HG03025 (cell line): Measurements from ENCODE around the gene KLHL40.

Experiments
- ATAC-seq: cut with Tn5 transposase; IDR thresholded peaks from one replicate; pipeline ENCODE4 v1.9.1; 2021; ENCODE audit warnings: mild to moderate bottlenecking, moderate library complexity; ENCODE audit not compliant: unreplicated experiment, low FRiP score

The KLHL40 gene, protein sequence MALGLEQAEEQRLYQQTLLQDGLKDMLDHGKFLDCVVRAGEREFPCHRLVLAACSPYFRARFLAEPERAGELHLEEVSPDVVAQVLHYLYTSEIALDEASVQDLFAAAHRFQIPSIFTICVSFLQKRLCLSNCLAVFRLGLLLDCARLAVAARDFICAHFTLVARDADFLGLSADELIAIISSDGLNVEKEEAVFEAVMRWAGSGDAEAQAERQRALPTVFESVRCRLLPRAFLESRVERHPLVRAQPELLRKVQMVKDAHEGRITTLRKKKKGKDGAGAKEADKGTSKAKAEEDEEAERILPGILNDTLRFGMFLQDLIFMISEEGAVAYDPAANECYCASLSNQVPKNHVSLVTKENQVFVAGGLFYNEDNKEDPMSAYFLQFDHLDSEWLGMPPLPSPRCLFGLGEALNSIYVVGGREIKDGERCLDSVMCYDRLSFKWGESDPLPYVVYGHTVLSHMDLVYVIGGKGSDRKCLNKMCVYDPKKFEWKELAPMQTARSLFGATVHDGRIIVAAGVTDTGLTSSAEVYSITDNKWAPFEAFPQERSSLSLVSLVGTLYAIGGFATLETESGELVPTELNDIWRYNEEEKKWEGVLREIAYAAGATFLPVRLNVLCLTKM

DNA sequence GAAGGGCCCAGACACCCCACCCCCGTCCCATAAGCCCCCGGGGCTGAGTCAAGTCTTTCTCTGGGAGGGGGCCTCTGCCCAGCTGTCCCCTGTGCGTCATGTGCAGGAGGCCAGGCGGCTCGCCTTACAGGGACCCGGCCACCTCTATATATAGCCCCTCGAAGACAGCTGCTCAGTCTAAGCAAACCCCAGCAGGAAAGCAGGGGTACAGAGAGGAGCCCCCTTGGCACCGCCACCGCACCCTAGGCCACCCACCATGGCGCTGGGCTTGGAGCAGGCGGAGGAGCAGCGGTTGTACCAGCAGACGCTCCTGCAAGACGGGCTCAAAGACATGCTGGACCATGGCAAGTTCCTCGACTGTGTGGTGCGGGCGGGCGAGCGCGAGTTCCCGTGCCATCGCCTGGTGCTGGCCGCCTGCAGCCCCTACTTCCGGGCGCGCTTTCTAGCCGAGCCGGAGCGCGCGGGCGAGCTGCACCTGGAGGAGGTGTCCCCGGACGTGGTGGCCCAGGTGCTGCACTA is at the start of gene KLHL40:
KLHL40 (plus strand) TSS at position 175 of the 519 bp plus-strand sequence; CDS start at position 257, 82 bp downstream.
- no peak for ATAC-seq

DNA sequence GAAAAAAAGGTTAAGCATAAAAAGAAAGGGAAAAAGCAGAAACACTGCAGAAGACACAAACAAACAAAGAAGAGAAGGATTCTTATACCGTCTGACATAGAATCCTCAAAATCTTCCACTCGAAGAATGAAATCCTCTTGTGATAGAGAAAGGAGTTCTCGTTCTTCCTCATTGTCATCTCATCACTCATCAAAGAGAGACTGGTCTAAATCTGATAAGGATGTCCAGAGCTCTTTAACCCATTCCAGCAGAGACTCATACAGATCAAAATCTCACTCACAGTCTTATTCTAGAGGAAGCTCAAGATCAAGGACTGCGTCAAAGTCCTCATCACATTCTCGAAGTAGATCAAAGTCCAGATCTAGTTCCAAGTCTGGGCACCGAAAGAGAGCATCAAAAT is 48.3 kb upstream of the KLHL40 start:
- no peak for ATAC-seq

DNA sequence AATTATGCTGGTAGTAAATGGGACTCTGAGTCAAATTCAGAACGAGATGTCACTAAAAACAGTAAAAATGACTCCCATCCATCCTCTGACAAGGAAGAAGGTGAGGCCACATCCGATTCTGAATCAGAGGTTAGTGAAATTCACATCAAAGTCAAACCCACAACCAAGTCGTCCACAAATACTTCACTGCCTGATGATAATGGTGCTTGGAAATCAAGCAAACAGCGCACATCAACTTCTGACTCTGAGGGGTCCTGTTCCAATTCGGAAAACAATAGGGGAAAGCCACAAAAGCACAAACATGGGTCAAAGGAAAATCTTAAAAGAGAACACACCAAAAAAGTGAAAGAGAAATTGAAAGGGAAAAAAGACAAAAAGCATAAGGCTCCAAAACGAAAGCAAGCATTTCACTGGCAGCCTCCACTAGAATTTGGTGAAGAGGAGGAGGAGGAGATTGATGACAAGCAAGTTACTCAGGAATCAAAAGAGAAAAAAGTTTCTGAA is 46.9 kb upstream of the KLHL40 start:
- ATAC-seq, result no peak

DNA sequence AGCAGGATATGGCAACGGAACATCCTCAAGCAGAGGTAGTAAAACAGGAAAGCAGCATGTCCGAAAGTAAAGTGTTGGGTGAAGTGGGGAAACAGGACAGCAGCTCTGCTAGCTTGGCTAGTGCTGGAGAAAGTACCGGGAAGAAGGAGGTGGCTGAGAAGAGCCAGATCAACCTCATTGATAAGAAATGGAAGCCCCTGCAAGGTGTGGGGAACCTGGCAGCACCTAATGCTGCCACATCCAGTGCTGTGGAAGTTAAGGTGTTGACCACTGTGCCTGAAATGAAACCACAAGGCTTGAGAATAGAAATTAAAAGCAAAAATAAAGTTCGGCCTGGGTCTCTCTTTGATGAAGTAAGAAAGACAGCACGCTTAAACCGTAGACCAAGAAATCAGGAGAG is 46.1 kb upstream of the KLHL40 start:
- no peak for ATAC-seq

DNA sequence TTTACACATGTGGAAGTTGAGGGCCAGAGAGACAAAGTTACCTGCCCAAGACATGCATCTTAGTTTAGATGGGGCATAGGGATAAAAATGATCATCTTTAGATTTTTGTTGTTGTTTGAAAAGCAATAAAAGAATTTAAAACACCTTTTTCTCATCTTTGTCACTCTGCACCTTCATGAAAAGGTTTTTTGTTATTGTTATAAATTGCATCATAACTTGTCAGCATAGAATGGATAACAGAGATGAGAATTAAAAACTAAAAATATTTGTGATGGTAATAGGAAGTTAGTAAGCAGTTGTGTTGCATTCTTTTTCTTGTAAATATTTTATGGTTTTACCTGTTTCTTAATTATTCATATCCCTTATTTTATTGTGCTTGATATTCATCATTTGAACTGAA is 45.2 kb upstream of the KLHL40 start:
- ATAC-seq, result no peak

DNA sequence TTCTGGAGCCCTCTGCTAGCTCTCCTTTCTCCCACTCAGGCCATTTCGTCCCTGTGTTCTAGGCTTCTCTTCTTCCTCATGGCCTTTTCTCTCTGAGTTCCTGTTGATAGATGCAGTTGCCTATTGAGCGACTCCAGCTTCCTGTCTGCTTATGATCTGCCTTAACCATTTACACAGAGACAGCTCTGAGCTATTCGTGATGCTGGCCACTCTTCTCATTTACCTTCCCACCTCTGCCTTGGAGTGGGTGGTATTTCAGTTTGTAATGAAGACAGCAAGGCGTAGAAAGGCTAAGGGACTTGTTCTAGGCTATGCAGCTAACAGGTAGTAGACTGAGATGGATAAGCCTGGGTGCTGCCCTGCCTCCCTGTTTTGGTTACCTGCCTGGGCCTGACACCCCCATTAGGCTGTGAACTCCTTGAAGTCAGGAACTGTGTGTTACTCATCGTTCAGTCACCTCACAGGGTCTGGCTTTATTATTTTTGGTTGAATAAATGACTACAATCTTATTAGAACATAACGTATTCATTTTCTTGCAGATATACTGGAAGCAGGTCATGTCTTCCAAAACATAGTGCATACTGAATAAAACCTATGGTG is 44.5 kb upstream of the KLHL40 start:
- ATAC-seq, result no peak

DNA sequence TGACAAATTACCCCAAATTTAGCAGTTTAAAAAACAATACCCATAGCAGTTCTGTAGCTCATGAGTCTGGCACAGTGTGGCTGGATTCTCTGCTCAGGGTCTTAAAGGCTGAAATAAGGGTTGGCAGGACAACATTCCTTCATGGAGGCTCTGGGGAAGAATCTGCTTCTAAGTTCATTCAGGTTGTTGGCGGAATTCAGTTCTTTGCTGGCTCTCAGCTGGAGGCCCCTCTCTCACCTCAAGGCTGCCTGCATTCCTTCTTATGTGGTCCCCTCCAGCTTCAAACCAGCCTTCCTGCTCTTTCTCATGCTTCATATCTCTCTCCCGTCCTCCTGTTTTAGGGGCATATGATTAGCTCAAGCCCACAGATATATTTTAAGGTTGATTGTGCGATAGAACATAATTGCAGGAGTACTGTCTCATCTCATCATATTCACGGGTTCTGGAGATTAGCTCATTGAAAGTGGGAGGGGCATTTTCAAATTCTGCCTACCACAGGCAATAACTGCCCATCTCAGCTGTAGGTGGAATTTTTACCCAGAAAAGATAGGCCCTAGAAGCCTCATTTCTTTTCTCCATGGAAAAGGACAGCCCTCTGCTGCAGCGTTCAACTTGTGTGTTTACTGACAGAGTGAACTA is 37.4 kb upstream of the KLHL40 start:
- ATAC-seq, result no peak

DNA sequence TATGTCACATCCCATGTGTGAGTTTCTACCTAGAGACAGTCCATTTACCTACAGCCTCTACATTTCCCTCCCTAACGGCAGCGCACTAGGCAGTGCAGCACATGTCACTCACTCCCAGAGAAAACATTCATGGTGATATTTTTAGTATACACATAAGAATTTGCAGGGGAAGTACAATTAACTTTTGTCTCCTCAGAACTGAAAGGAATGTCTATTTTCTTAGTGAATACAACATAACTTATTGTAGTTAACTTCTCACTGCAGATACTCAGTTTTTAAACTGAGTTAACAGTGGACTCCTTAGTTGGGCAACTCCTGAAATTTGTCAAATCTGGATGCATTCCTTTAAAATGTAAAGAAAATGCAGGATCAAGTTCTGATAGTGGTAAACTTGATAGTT is 36.3 kb upstream of the KLHL40 start:
- no peak for ATAC-seq

DNA sequence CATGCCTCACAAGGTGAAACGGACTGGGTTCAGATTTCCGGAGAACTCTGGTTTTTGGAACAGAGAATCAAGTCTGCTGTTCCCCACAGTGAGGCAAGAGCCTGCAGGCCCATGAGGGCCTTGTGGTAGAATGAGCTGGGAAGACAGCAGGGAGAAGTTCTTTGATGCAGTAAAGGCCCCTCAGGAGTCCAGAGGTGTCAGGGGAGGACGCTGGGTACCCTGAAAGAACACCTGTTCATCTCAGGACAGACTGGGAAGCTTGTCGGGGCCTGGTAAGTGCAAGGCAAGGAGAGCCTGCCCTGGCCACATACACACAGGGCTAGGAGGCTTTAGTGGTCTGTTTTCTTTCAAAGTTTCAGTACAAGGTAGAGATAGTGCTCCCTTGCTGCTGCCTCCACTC is 35.6 kb upstream of the KLHL40 start:
- no peak for ATAC-seq

DNA sequence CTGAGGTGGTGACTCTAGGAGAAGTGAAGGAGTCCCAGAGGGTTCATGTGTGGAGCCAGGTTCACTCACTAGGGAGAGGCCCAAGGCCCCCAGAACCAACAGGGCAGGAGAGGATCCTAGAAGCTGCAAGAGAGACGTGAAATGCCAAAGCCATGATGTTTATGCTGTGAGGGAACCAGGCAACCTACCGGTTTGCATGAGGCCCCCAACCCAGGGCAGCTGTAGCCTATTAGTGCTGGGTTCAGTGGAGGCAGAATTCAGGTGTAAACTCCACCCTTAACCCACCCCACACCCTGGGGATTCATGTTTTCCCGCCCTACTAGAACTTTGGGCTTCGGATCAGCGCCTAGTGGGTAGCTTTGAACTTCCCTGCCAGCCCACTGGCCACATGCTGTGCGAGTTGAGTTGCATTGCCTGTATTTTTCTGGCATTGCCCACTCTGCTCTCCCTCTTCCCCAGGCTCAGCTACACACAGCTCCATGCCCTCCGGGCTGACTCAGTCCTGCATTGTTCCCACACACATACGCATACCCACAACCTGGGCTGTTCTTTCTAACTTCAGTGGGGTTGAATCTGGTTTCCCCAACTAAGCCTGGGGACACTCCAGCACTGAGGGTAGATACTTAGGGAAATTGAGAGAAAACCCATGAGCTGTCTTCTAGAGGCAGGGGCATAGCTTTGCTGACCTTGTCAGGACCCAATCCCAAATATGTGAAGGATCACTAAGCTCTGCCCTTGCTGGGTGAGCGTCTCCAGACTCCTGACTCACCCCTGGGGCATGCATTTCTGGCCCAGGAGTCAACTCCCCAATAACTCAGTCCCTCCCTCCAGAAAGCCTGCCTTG is 33.9 kb upstream of the KLHL40 start:
- ATAC-seq, result no peak

DNA sequence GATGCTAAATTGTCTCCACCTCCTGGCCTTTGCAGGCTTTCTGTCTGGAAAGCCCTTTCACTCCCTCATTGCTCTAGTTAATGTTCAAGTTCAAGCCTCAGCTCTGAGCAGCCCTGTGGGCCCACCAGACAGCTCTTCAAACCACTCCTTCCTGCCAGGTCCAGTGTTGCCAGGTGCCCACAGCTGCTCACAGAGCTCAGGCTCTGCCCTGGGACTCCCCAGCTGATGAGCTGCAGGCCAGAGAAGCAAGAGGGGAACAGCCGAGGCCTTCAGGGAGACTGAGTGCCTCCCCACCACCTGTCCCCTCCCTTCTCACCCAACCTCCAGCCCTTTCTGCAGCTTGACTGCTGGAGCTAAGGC is 33.1 kb upstream of the KLHL40 start:
- ATAC-seq, result no peak

DNA sequence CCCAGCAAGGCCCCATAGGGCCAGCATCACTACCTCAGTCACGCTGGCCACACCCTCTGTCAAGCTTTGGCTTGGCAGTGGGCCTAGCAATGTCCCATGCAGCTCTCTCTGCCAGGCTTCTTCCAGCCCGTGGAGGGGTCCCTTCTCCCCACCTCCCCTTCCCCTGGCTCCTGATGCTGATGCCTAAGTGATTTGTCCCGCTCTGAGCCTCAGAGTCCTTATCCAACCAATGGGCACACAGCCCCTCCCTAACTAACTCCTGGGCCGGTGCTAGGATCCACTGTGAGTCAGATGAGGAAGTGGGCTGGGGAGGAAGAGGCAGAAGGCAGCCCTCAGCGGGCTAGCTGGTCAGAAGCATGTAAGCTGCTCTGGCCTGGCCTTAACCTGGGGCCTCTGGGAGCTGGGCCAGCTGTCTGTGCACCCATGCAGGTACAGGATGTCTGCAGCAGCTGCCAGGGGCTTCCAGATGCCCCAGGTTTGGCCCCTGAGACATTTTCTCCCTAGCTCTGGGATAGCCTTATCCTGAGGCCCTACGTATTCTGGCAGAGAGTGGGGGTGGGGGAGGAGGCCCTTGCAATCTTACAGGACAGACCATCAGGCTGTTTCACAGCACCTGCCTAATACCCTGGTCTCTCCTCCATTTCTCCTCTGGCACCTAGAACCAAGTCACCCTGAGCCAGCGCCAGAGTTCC is 32.6 kb upstream of the KLHL40 start:
- ATAC-seq, result peak; percentile 42

DNA sequence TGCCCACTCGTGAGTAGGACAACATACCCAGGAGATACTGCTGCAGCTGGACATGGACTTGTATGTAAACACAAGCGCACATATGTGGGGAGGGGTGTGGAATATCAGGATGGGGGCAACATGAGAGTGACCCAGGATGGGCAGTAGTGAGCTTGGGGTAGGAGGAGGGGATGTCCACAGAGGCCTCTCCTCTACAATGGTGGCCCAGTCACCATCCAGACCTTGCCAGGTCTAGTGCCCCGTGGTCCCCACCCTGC is 32.1 kb upstream of the KLHL40 start:
- no peak for ATAC-seq

DNA sequence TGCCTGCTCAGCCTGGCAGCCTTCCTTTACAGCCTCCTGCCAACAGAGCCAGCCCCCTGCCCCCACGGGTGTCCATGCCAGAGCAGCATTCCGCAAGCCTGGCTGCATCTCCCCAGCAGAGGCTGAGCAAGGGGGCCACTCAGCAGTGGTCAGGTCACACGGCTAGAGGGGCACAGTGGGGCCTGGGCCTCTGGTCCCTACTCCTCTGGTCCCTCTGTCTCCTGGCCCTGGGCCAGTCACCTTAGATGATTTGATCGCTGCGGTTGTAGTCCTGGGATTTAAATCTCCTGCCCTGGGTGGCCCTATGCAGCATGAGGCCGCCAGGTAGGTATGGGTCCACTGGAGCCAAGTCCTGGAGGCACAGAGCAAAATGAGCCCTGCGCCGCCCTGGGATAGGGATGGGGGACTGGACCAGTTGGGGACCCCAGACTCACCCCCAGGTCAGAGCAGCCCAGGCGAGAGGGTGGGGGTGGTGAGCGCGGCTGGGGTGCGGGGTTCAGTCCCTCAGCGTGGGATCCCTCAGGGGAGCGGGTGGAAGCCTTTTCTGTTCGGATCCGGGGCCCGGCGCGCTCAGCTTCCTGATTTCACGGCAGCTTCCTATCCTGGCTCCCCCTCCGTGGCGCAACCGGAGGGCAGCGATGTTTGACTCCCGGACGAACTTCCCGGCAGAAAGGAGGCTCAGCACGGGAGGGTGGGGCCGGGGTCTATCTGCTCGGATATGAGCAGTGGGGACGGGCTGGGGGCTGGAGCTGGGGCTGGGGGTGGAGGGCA is 31.6 kb upstream of the KLHL40 start, which contains the start of gene ZBTB47:
ZBTB47 (plus strand) TSS at position 138 of the 771 bp plus-strand sequence. CDS start 4,659 bp downstream, outside the sequence.
- no peak for ATAC-seq

DNA sequence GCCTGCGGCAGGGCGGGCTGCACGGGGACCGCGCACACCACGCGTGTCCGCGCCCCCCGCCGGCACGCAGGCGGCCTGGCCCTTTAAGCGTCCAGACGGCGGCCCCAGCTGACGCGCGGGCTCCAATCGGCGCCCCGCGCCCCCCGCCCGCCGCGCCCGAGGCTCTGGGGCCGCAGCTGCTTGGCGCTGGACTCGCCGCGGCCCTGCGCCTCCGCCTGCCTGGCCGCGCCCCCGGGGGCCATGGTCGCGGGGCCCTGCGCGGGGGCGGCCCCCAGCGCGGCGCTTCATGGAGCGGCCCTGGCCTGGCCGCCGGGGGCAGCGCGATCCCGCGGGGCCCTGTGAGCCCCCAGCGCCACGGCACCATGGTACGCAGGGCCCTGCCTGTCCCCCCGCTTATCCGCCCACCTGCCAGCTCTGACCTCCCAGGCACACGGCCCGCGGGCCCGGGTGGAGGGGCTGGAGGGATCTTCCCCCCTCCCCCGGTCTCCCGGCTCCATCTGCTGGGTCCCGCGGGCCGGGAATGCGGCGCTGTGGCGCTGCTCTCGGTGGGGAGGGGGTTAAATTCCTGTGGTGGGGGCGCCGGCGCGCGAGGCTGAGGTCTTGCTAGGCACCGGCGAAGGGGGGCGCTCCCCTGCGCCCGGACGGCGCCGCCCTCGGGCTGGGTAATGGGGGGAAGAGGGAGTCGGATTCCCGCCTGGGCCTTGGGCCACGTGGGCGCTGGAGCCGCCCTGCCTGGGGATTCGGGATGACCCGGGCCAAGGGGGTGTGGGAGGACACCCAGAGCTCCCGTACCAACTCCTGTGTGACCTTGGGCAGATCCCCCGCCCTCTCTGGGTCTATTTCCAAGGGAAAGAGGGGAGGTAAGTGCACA is 30.8 kb upstream of the KLHL40 start:
- ATAC-seq, result no peak

DNA sequence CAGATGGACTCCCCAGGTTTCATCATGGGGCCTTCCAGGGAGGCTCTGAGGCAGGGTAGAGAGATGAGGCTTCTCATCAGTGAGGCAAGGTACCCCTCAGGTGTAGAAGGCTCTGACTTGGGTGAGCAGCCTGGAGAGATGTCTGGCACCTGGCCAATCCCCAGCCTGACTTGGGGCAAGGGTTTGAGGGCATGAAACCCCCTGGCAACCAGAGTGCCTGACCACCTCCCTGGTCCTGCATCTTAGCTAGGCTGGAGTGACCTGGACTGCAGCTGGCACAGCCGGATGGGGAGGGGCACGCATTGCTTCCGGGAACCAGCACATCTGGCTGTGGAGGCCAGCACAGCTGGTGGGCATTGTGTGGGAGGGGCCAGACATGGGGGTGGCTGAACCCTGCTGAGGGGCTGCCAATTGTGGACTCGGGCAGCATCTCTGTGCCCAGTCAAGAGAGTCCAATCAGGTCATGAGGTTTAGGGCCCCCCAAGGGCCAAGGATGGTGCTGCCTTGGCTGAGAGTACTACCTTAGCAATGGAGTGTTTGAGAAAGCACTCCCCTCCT is 29.9 kb upstream of the KLHL40 start:
- no peak for ATAC-seq

DNA sequence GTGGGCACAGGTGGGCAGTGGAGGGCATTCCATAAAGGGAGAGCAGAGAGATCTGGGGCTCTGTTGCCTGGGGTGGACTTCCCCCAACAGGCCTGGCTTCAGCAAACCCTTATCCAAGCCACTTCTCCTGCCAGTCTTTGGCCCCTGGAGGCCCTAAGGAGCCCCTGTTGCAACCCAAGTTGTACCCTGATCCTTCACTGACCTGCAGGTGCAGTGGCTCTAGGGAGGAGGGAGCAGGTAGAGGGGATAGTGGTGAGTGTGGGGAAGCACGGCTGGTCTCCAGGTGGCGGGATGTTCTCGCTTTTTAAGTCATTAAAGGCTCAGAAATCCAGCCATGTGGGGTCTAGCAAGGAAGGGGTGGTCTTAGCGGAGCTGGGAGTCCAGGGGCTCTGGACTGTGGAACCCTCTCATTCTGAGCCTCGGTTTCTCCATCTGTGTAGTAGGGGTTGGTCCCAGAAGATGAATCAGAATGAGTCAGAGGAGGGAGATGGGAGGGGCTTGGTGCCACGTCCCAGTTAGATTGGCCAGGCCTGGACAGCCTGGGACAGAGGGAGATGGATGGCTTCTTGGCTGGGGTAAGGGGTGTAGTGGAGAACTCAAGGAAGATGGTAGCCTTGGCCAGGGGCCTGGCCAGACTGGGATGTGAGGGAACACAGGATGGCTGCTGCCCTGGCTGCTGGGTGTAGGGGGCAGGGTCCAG is 29.2 kb upstream of the KLHL40 start:
- no peak for ATAC-seq
